Islet precursor cell (in vitro differentiated cells): ENCODE data around the gene CYREN.

Experiments
- DNase-seq: peaks from one replicate; pipeline ENCODE4 v3.0.0-alpha.2; 2018

Gene CYREN

GRCh38 chr7:135195968-135196629 lies 25.6 kb upstream of the CYREN start:
- no peak for DNase-seq

- no peak for DNase-seq
Observed at GRCh38 chr7:135195156-135195555, 24.6 kb upstream of the CYREN start.

GRCh38 chr7:135194494-135195095 lies 24.1 kb upstream of the CYREN start:
- no peak for DNase-seq

- no peak for DNase-seq
Observed at GRCh38 chr7:135193615-135194081, 23.1 kb upstream of the CYREN start.

DNA sequence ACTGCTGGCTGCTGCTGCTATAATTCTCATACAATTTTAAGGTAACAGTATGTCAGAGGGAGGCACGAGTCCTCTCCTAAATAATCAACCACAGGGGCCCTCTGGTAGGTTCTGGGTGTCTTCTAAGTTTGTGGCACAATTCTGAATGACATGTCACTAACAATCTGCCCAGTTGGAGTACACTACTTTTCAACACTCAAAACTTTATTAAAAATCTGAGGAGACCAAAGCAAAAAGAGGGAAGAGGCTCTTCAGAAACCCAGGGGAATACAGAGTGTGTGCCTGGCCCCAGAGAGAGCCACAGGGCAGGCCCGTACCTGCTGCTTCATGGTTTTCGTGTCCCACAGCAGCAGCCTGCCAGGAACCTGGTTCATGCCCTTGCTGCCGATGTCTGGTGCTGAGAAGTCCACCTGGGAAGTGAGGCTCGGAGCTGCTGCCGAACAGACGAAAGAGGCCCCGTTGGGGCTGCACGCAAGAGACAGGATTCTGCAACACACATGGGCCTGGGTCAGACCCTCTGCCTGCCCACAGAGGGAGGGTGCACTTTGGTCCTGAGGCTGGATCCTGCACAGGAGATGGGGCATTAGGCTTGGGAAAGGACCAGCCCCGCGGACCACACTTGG lies 22.5 kb upstream of the CYREN start:
- DNase-seq, result no peak

- DNase-seq, result no peak
Observed at GRCh38 chr7:135190703-135191102, 20.2 kb upstream of the CYREN start.

GRCh38 chr7:135189961-135190360 lies 19.5 kb upstream of the CYREN start:
- DNase-seq, result no peak

GRCh38 chr7:135189221-135189662 lies 18.7 kb upstream of the CYREN start:
- no peak for DNase-seq

DNA sequence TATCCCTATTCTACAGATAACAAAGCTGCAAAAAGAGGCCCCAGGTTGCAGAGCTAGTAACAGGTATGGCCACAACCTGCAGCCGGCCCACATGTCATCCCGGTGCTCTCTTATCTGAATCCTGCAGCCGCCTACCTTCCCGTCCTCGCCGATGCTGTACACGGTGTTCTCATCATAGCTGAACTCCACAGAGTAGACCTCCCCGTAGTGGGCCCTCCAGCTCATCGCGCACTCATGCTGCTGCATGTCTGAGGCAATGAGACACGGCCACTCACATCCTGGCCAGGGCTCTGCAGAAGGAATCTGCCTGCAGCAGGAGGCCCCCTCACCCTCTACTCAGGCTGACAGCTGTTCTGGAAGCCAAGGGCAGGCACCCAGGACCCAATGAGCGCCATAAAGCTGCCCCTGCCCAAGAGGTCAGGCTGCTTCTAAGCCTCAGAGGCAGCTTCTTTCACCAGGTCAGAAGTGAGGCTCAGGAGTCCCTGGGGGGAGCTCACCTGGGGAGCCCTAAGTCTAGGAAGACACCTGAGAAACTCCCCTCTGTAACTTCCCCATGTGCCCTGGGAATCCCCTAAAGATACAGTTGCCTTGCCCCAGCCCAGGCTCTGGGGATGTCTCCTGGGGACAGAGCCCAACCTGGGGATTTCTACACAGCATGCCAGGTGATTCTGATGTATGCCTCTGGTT lies 17.9 kb upstream of the CYREN start:
- peak; percentile 49 for DNase-seq

DNA sequence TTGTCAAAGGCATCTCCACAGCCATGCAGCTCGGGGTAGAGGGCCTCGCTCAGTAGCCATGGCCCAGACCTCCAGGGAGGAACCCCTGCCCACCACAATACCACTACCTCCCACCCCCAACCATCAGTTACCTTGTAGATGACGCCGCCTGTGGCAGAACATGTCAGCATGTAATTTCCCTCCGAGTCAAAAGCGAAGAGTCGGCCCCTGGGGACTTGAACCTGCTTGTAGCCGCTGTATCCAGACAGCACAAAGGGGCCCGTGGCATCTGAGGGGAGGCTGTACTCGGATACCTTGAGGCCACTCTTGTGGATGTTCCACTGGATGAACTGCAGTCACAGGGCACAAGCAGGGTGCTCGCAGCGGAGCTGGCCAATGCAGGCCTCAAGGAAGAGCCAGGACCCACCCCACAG lies 16.3 kb upstream of the CYREN start:
- no peak for DNase-seq

GRCh38 chr7:135186261-135186540 lies 15.7 kb upstream of the CYREN start:
- DNase-seq, result no peak

DNA sequence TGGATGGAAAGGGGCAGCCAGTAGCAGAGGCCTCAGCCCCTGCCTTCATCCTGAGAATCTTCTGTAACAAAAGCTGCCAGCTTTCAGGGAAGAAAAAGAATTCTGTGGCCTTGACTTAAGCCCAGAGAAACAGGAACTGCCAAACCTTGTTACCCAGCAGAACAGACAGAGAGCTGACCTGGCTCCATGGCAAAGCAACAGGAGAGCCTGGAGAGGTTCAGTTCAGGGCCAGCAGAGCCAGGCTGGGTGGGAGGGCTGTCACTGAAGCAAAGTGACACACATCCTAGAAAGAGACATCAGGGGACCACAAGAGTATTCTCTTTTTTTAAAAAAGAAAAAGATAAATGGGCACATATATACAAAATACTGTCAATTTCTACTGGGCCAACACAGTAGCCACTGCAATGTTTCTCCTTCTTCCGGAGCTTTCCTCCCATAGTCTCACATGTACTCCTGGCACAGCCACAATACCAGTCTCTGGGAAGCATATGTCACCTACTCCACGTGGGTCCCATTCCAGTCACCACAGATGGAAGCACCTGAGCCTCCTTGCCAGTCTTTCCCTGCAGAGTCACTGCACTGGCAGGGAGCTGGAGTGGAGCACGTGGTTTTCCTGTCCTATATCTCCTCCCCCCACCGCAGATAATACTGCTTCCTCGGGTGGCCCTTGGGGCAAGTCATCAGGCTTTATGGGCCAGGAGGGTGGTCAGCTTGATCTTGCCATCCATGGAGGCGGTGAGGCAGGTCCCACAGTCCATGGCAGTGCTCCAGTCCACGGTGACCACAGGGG lies 15.2 kb upstream of the CYREN start:
- no peak for DNase-seq

- no peak for DNase-seq
Observed at GRCh38 chr7:135184254-135184841, 13.8 kb upstream of the CYREN start.

DNA sequence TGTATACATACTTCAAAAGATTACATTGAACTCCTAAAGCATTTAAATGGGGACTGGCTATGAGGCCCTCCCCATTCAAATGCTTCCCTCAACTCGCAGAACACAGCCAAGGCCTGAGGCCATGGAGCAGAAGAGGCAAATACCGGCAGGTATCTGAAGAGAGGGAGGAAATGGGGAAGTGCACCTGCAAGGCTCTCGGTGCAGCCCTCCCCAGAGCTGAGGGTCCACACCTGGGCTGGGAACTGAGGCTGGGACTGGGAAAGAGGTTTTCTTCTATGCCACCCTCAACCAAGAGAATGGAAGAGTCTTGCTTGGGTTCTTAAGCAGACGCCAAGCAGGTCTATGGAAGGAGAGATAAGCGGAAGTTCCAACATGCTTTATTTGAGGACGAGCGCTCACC lies 13.0 kb upstream of the CYREN start:
- no peak for DNase-seq

- DNase-seq, result no peak
Observed at GRCh38 chr7:135181929-135182678, 11.6 kb upstream of the CYREN start.

DNA sequence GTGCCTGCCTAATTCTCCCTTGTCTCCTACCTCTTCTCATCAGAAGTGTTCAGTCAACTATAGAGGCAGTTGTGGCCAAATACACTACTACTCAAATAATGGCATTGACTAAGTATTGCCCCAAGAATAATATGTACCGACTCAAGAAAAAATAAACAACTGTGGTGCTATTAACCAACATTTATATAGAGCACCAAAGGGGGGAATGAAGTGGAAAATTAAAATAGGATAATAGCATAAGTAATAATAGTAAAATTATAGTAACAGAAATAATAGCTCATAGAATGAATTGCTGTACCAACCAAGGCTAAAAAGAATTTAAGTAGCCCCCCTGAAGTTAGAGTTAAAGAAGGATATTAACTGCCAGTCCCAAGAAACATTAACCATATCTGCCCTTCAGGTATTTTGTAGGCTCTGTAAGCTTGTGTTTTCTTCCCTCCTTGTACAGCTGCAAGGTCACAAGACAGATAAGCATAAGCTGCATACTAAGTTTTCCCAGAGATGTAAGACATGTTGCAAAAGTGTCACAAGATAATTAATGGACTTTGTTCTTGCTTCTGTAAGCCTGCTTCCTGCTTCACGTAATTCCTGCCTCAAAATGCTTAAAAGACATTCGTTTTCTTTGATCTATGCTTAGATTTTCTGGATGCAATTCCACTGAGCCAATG lies 10.9 kb upstream of the CYREN start:
- DNase-seq, result no peak

DNA sequence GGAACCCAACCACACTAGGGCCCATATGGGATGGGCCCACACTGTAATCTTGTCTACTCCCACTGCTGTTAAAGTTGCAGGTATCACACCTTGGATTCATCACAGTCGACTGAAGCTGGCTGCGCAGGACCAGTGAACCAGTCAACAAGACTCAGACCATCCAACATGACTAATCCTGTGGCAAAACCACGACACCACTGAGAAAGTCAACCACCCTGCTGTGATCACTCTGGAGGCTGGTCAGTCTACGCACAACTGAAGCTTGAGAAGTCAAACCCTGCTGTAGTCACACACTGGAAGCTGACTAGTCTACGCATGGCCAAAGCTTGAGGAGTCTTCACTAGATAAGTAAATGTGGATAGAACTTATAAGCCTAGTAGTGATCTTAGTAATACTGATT lies 9.6 kb upstream of the CYREN start:
- no peak for DNase-seq

GRCh38 chr7:135179321-135179925 lies 8.9 kb upstream of the CYREN start:
- DNase-seq, result no peak

DNA sequence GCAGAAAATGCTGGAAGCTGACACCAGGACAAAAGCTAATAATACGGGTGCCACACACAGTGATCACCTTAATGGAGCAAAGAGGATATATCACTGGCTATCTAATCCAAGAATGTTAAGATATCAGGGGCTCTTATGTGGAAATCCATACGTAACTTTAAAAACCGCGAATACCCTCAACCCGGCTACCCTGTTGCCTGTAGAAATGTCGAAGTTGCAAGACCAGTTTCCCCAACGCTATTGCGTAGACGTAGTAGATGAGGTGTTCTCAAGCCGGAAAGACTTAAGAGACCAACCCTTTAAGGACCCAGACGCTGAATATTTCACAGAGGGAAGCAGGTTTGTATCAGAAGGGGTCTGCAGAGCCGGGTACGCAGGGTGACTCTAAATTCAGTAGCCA lies 7.9 kb upstream of the CYREN start:
- no peak for DNase-seq

DNA sequence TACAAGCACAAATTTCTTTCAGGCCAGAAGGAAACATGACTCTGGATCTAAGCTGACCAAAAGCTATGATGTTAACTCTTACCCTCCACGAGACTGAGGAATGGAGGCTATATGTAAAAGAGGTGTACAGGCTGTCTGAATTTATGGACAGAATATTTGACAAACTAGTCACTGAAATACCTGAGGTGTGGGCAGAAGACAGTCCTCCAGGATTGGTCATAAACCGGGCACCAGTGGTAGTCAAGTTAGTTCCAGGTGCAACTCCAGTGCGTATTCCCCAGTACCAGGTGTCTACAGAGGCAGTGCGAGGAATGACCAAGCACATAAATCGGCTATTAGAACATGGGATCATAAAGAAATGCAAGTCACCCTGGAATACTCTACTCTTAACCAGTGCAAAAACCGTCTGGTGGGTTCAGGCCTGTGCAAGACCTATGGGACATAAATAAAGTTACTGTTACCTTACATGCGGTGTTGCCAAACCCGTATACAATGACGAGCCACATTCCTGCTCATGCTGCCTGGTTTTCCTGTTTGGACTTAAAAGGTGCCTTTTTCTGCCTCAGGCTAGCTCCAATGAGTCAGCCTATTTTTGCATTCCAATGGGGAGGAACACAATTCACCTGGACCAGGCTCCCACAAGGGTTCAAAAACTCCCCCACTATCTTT lies 6.7 kb upstream of the CYREN start:
- peak; percentile 94 for DNase-seq
